ENCODE data around the gene STX1B.
"Not testable (repeated sequence)": the region's sequence is repeated elsewhere in the genome, so short reads cannot be mapped to it uniquely, and the experiment has no call there.

The STX1B gene

DNA sequence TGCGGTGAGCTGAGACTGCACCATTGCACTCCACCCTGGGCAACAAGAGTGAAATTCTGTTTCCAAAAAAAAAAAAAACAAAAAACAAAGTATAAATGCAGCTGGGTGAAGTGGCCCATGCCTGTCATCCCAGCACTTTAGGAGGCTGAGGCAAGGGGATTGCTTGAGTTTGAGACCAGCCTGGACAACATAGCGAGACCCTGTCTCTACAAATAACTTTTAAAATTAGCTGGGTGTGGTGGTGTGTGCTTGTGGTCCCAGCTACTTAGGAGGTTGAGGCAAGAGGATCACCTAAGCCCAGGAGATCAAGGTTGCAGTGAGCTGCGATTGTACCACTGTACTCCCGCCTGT lies 12.8 kb upstream of the STX1B start:
- no peaks in the 10 kb centered on the region for H3K36me3 ChIP-seq (replicated peaks)
- H3K27ac ChIP-seq, result no peak overlapping the region
- no peaks in the 10 kb centered on the region for H3K27me3 ChIP-seq (replicated peaks)
- in situ Hi-C loops (cut with HindIII; ENCODE audit: low pct_ligation_motif_present, low sequenced_read_pairs), result no loop called here
- TF ChIP-seq, protein P1, sequence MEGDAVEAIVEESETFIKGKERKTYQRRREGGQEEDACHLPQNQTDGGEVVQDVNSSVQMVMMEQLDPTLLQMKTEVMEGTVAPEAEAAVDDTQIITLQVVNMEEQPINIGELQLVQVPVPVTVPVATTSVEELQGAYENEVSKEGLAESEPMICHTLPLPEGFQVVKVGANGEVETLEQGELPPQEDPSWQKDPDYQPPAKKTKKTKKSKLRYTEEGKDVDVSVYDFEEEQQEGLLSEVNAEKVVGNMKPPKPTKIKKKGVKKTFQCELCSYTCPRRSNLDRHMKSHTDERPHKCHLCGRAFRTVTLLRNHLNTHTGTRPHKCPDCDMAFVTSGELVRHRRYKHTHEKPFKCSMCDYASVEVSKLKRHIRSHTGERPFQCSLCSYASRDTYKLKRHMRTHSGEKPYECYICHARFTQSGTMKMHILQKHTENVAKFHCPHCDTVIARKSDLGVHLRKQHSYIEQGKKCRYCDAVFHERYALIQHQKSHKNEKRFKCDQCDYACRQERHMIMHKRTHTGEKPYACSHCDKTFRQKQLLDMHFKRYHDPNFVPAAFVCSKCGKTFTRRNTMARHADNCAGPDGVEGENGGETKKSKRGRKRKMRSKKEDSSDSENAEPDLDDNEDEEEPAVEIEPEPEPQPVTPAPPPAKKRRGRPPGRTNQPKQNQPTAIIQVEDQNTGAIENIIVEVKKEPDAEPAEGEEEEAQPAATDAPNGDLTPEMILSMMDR (IDR thresholded peaks at IDR 0.05; ENCODE audit: low read depth, low read length, missing control alignments), result no peak
- DNase-seq, result no peak
- H3K4me3 ChIP-seq (ENCODE audit: low read depth, low read length), result no peak overlapping the region

DNA sequence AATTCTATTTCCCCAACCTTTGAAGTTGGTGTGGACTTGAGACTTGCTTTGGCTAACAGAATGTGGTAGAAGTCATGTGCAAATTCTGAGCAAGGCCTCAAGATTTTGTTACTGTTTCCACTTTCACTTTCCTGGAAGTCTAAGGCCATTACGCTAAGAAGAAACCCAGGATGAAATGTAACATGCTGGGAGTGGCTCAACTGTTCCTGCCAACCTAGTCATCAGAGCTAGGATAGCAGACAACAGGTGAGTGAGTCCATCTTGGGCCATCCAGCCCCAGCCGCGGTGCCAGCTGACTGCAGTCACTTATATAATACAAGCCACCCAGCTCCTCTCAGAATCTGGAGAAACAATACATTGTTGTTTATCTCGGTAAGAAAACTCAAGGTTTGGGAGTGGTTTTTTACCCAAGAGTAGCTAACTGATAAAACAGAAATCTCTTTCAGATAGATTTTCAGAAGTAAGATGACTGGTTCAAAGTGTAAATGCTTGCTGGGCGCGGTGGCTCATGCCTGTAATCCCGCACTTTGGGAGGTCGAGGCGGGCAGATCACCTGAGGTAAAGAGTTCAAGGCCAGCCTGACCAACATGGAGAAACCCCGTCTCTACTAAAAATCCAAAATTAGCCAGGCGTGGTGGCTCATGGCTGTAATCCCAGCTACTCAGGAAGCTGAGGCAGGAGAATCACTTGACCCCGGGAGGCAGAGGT lies 12.3 kb upstream of the STX1B start:
- DNase-seq, result no peak
- Histone ChIP-seq H3K4me3 (ENCODE audit: low read depth, low read length) (no peak overlapping the region), H3K27ac (no peak overlapping the region), H3K36me3 (replicated peaks) (no peaks in the 10 kb centered on the region), H3K27me3 (replicated peaks) (no peaks in the 10 kb centered on the region)
- TF ChIP-seq, protein P1 (IDR thresholded peaks at IDR 0.05; ENCODE audit: low read depth, low read length, missing control alignments), result no peak
- in situ Hi-C loops (cut with HindIII; ENCODE audit: low pct_ligation_motif_present, low sequenced_read_pairs), result no loop called here

GRCh38 chr16:31020536-31020935 lies 10.1 kb upstream of the STX1B start:
- DNase-seq, result no peak
- no peak overlapping the region for H3K27ac ChIP-seq
- in situ Hi-C loops (cut with HindIII; ENCODE audit: low pct_ligation_motif_present, low sequenced_read_pairs), result no loop called here
- TF ChIP-seq, protein P1 (IDR thresholded peaks at IDR 0.05; ENCODE audit: low read depth, low read length, missing control alignments), result no peak
- no peaks in the 10 kb centered on the region for H3K36me3 ChIP-seq (replicated peaks)
- H3K27me3 ChIP-seq (replicated peaks), result no peaks in the 10 kb centered on the region
- H3K4me3 ChIP-seq (ENCODE audit: low read depth, low read length), result no peak overlapping the region

DNA sequence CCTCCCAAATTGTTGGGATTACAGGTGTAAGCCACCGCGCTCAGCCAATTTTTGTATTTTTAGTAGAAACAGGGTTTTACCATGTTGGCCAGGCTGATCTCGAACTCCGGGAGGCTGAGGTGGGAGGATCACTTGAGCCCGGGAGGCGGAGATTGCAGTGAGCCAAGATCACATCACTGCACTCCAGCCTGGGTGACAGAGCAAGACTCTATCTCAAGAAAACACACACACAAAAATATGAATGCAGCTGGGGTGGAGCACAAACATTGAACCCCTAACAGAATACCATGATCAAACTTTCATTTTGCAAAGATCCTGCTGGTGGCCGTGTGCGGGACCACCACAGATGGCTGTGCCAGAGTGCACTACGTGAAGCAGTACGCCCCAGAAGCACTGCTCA lies 7.3 kb upstream of the STX1B start:
- in situ Hi-C loops (cut with HindIII; ENCODE audit: low pct_ligation_motif_present, low sequenced_read_pairs); H3K27me3 ChIP-seq (replicated peaks); DNase-seq; H3K36me3 ChIP-seq (replicated peaks); H3K4me3 ChIP-seq (ENCODE audit: low read depth, low read length); H3K27ac ChIP-seq: not testable (repeated sequence)

GRCh38 chr16:31016018-31016417 lies 5.6 kb upstream of the STX1B start:
- Histone ChIP-seq H3K27ac (no peak overlapping the region), H3K36me3 (replicated peaks) (no peaks in the 10 kb centered on the region), H3K4me3 (ENCODE audit: low read depth, low read length) (no peak overlapping the region), H3K27me3 (replicated peaks) (peaks cover 4% of the 10 kb centered on the region)
- DNase-seq, result no peak
- in situ Hi-C loops (cut with HindIII; ENCODE audit: low pct_ligation_motif_present, low sequenced_read_pairs), result no loop called here
- TF ChIP-seq, protein P1 (IDR thresholded peaks at IDR 0.05; ENCODE audit: low read depth, low read length, missing control alignments), result peak; percentile 39

- DNase-seq; H3K27me3 ChIP-seq (replicated peaks); H3K36me3 ChIP-seq (replicated peaks); in situ Hi-C loops (cut with HindIII; ENCODE audit: low pct_ligation_motif_present, low sequenced_read_pairs); H3K4me3 ChIP-seq (ENCODE audit: low read depth, low read length); H3K27ac ChIP-seq: not testable (repeated sequence)
Observed at GRCh38 chr16:31013292-31013691, 2.9 kb upstream of the STX1B start.

- in situ Hi-C loops (cut with HindIII; ENCODE audit: low pct_ligation_motif_present, low sequenced_read_pairs), result not testable (repeated sequence)
Observed at GRCh38 chr16:31011815-31012214, 1.4 kb upstream of the STX1B start.

More at GRCh38 chr16:31011815-31012214, 1.4 kb upstream of the STX1B start:
- H3K4me3 ChIP-seq (ENCODE audit: low read depth, low read length); H3K27ac ChIP-seq; DNase-seq; H3K36me3 ChIP-seq (replicated peaks); H3K27me3 ChIP-seq (replicated peaks): not testable (repeated sequence)

Measured in brain microvascular endothelial cell (primary cell).